MCF 10A (cell line): ENCODE results near the gene RNF220. TPM values are rescaled to one million over a fixed set of nuclear protein-coding genes. Genes with fewer than 3 reads are reported as not detected.

Experiments
- BruUV-seq: library from RNA; stranded (reverse); fragments of 400-500 nt; replicated peaks from 2 replicates; lab custom pipeline; 2021; lab: Mats Ljungman, UMichigan
- CTCF ChIA-PET: fragments of 300-600 bp; sonication (Branson Sonifier 250); formaldehyde crosslinking; extraction: SDS; loops from one replicate; lab custom pipeline; 2021; ENCODE audit warnings: antibody characterized with exemption, inconsistent platforms; lab: Yijun Ruan, JAX
- POLR2A ChIA-PET: fragments of 300-600, 350-650 bp; sonication (Branson Sonifier 250); formaldehyde crosslinking; extraction: SDS; loops from one replicate; lab custom pipeline; 2020; ENCODE audit warnings: antibody characterized with exemption, inconsistent platforms; lab: Yijun Ruan, JAX
- DNase-seq: peaks from one replicate; pipeline ENCODE4 v3.0.0-alpha.2; 2018; ENCODE audit not compliant: unreplicated experiment
- H3K27ac Mint-ChIP-seq: one replicate; pipeline ENCODE4 v1.8.0; 2022; ENCODE audit warnings: mild to moderate bottlenecking, low read depth, mixed read lengths; ENCODE audit not compliant: unreplicated experiment
- H3K27me3 Mint-ChIP-seq: one replicate; pipeline ENCODE4 v1.8.0; 2022; ENCODE audit warnings: mixed read lengths; ENCODE audit not compliant: insufficient read depth, unreplicated experiment
- H3K36me3 Mint-ChIP-seq: one replicate; pipeline ENCODE4 v1.8.0; 2022; ENCODE audit warnings: mild to moderate bottlenecking, moderate library complexity, mixed read lengths; ENCODE audit not compliant: insufficient read depth, unreplicated experiment
- H3K4me1 Mint-ChIP-seq: one replicate; pipeline ENCODE4 v1.8.0; 2022; ENCODE audit warnings: mixed read lengths; ENCODE audit not compliant: insufficient read depth, unreplicated experiment
- H3K4me3 Mint-ChIP-seq: one replicate; pipeline ENCODE4 v1.8.0; 2022; ENCODE audit warnings: mild to moderate bottlenecking, moderate library complexity, mixed read lengths; ENCODE audit not compliant: unreplicated experiment
- H3K9me3 Mint-ChIP-seq: one replicate; pipeline ENCODE4 v1.8.0; 2022; ENCODE audit warnings: mixed read lengths; ENCODE audit not compliant: unreplicated experiment
- intact Hi-C: fragments of 100-400 bp; cut with micrococcal nuclease; formaldehyde crosslinking; loops from 2 replicates; pipeline ENCODE4 v1.14.1; 2022
- total RNA-seq: library from RNA; stranded (reverse); gene quantifications from 2 replicates; pipeline ENCODE4 v1.2.3, GENCODE V29; 2022
- TF ChIP-seq, protein P1 (sequence below): fragments of 200-600 bp; IDR thresholded peaks from one replicate; pipeline ENCODE4 v1.8.0; 2022; ENCODE audit warnings: antibody characterized with exemption, mild to moderate bottlenecking; ENCODE audit not compliant: unreplicated experiment

Gene RNF220
- total RNA-seq, 1 experiment from 2014 or later, result 67.1 TPM

- DNase-seq, result no peak
- Mint-ChIP-seq H3K27ac (no peak overlapping the region), H3K9me3 (no peaks in the 10 kb centered on the region), H3K4me3 (no peak overlapping the region), H3K36me3 (no peaks in the 10 kb centered on the region), H3K4me1 (peaks cover 7% of the 10 kb centered on the region), H3K27me3 (no peaks in the 10 kb centered on the region)
- intact Hi-C loops, result no loop called here
- POLR2A ChIA-PET, result no interaction called here
- BruUV-seq, result no TSS peak
- TF ChIP-seq, protein P1, sequence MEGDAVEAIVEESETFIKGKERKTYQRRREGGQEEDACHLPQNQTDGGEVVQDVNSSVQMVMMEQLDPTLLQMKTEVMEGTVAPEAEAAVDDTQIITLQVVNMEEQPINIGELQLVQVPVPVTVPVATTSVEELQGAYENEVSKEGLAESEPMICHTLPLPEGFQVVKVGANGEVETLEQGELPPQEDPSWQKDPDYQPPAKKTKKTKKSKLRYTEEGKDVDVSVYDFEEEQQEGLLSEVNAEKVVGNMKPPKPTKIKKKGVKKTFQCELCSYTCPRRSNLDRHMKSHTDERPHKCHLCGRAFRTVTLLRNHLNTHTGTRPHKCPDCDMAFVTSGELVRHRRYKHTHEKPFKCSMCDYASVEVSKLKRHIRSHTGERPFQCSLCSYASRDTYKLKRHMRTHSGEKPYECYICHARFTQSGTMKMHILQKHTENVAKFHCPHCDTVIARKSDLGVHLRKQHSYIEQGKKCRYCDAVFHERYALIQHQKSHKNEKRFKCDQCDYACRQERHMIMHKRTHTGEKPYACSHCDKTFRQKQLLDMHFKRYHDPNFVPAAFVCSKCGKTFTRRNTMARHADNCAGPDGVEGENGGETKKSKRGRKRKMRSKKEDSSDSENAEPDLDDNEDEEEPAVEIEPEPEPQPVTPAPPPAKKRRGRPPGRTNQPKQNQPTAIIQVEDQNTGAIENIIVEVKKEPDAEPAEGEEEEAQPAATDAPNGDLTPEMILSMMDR, result peak; percentile 14
- CTCF ChIA-PET, result interaction anchor here (0.6 to 1.6 kb wide), 8 partner anchors 13 to 390 kb away, joined by 3 to 4 read pairs (median 3); no protein-coding TSS in a partner anchor
Observed at GRCh38 chr1:44608141-44608540, 203.1 kb downstream of the RNF220 start.

DNA sequence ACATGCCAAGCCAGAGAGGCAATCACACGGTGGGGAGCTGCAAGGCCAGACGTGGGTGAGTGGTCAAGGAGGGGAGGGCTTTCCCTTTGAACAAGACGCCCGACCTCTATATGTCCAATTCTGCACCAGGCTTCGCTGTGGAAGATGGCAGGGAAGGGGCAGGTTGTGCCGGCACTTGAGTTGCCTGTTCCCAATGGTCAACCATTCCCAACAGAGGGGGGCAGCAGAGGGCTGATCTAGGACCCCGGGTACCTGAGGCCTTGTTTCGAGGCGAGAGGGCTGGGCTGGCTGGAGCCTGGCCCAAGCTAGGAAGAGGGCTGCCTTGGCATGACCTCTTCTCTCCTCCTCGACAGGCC is 204.3 kb downstream of the RNF220 start:
- no peaks in the 10 kb centered on the region for H3K9me3 Mint-ChIP-seq
- H3K27ac Mint-ChIP-seq, result no peak overlapping the region
- no peaks in the 10 kb centered on the region for H3K27me3 Mint-ChIP-seq
- no peaks in the 10 kb centered on the region for H3K36me3 Mint-ChIP-seq
- ChIA-PET POLR2A (interaction anchor here (0.6 kb wide), 1 partner anchor 339 kb away, joined by 3 read pairs; no protein-coding TSS in a partner anchor), CTCF (interaction anchor here (1.1 to 1.3 kb wide), 3 partner anchors 10 to 16 kb away, joined by 3 to 4 read pairs (median 3); no protein-coding TSS in a partner anchor)
- BruUV-seq, result no TSS peak
- peaks cover 7% of the 10 kb centered on the region for H3K4me1 Mint-ChIP-seq
- TF ChIP-seq, protein P1, result peak; percentile 31
- DNase-seq, result peak; percentile 43
- intact Hi-C loops, result loop anchor here (1.0 kb wide), 1 partner anchor 44 kb away; no protein-coding TSS in a partner anchor
- no peak overlapping the region for H3K4me3 Mint-ChIP-seq

DNA sequence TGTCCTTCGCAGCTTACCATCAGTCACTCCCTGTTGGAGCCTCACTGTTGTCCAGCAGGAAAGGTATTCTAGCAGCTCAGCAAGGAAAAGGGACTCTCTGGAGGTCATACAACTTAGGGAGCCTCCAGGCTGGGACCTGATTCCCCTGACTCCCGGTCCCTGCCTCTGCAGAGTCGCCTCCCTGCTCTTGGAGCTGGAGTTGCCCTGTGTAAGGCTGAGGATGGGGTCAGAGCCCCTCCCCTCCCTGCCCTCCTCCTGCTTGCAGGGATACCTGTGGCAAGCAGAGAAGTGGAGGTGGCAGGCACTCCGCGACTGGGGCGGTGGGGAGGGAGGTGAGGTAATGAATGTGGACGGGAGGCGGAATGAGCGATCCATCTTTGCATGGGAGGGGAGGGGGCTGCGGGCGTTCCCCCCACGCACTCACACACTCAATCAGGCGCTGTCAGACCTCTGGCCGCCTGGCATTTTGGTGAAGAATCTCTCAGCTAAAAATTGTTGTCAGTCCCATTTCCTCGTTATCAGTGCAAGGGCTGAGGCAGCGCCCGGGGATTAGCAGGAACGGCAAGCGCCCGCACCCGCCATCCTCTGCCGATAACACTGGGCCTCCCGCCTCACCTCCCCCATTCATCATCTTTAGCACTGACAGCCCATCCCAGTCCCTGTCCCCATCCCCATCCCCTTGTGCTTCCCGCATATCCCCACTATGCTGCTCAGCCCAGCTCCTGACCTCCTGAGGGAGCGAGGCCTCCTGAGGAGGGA is 204.9 kb downstream of the RNF220 start:
- no peaks in the 10 kb centered on the region for H3K36me3 Mint-ChIP-seq
- TF ChIP-seq, protein P1, result no peak
- peaks cover 7% of the 10 kb centered on the region for H3K4me1 Mint-ChIP-seq
- no peak overlapping the region for H3K4me3 Mint-ChIP-seq
- DNase-seq, result no peak
- POLR2A ChIA-PET, result no interaction called here
- BruUV-seq, result no TSS peak
- H3K27me3 Mint-ChIP-seq, result no peaks in the 10 kb centered on the region
- H3K27ac Mint-ChIP-seq, result no peak overlapping the region
- intact Hi-C loops, result loop anchor here (1.0 kb wide), 1 partner anchor 43 kb away; no protein-coding TSS in a partner anchor
- CTCF ChIA-PET, result interaction anchor here (1.1 to 1.3 kb wide), 4 partner anchors 11 to 294 kb away, joined by 3 to 4 read pairs (median 3); no protein-coding TSS in a partner anchor
- H3K9me3 Mint-ChIP-seq, result no peaks in the 10 kb centered on the region

DNA sequence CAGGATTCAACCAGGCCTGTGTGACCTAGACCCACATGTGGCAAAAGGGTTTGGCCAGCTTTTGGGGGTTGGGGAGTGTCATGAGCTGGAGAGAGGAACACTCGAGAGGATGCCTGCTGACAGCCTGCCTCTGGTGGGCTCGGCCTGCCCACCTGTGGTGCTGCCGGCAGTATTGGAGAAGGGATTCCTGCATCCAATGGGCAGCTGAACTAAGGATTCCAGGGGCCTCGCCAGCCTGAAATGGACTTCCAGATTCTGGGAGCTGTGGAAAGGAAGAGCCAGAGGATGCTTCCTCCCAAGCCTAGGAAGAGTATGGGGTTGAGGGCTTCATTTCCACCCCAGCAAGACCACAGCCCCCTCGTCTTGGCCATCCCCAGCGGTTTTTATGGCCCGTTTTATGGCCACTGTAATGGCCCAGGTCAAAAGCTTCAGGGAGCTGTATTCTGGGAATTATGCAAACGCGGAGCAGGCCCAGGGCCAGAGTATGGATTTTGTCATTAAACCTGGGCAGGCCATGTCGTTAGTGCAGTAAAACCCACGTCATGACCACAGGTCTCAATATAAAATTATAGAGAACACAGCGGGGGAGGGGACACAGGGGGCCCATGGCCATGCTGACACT is 205.6 kb downstream of the RNF220 start:
- ChIA-PET CTCF (interaction anchor here (1.2 kb wide), 1 partner anchor 295 kb away, joined by 3 read pairs; no protein-coding TSS in a partner anchor), POLR2A (no interaction called here)
- Mint-ChIP-seq H3K4me3 (no peak overlapping the region), H3K9me3 (no peaks in the 10 kb centered on the region), H3K36me3 (peaks cover 5% of the 10 kb centered on the region), H3K27me3 (no peaks in the 10 kb centered on the region), H3K4me1 (peaks cover 7% of the 10 kb centered on the region), H3K27ac (no peak overlapping the region)
- TF ChIP-seq, protein P1, result no peak
- BruUV-seq, result no TSS peak
- no peak for DNase-seq
- intact Hi-C loops, result no loop called here
